Endothelial cell of umbilical vein (primary cell): Measurements from ENCODE around the gene PNCK. TPM values are rescaled to one million over a fixed set of nuclear protein-coding genes. Genes with fewer than 3 reads are reported as not detected.
A peak's percentile ranks its signal among the peaks of the same experiment; 100 is the strongest.

Experiments used
- BruUV-seq: library from RNA; stranded (reverse); fragments of 400-500 nt; replicated peaks from 2 replicates; lab custom pipeline; 2021; lab: Mats Ljungman, UMichigan
- CTCF ChIA-PET: fragments of 300-600, 350-600 bp; sonication (Branson Sonifier 250); formaldehyde crosslinking; loops from one replicate; lab custom pipeline; 2021; ENCODE audit warnings: antibody characterized with exemption, inconsistent platforms; lab: Charles Lee
- POLR2A ChIA-PET: fragments of 300-600, 350-600 bp; sonication (Branson Sonifier 250); formaldehyde crosslinking; loops from one replicate; lab custom pipeline; 2021; ENCODE audit warnings: antibody characterized with exemption, inconsistent platforms; lab: Charles Lee
- DNase-seq: peaks from one replicate; pipeline ENCODE4 v3.0.0-alpha.2; 2011; ENCODE audit warnings: low read depth, low spot score
- FAIRE-seq: peaks from 2 replicates; lab custom pipeline; 2011; peaks lifted over from hg19 to GRCh38; lab: Jason Lieb, UNC
- H2AFZ ChIP-seq: 2 replicates; pipeline ENCODE4 v1.6.0; 2012; ENCODE audit warnings: low read depth, low read length, control low read depth, inconsistent platforms
- H3K27ac ChIP-seq: 2 replicates; pipeline ENCODE4 v1.5.1; 2011; ENCODE audit warnings: low read depth, mild to moderate bottlenecking, control low read depth, low read length, moderate library complexity; ENCODE audit not compliant: insufficient read depth
- H3K27me3 ChIP-seq, 2 experiments: 2 replicates each; pipeline versions ENCODE4 v1.6.0 to v1.6.1; 2011; ENCODE audit warnings: low read length in 2 of 2, mixed read lengths in 1 of 2; ENCODE audit not compliant: control insufficient read depth in 2 of 2, insufficient read depth in 2 of 2
- H3K36me3 ChIP-seq, 2 experiments: 2 replicates in 1 of 2; 3 replicates in 1 of 2; pipeline ENCODE4 v1.5.1; 2011; ENCODE audit warnings: low read length in 2 of 2, mild to moderate bottlenecking in 1 of 2, moderate library complexity in 1 of 2; ENCODE audit not compliant: control insufficient read depth in 2 of 2, insufficient read depth in 2 of 2; ENCODE audit errors: extremely low read depth in 1 of 2
- H3K4me1 ChIP-seq: 3 replicates; pipeline ENCODE4 v1.5.1; 2011; ENCODE audit warnings: mild to moderate bottlenecking, low read length; ENCODE audit not compliant: control insufficient read depth, insufficient read depth; ENCODE audit errors: extremely low read depth
- H3K4me2 ChIP-seq: 2 replicates; pipeline ENCODE4 v1.6.1; 2011; ENCODE audit warnings: low read length, control low read depth, mixed read lengths; ENCODE audit not compliant: insufficient read depth
- H3K4me3 ChIP-seq, 3 experiments: fragments of 200-600 bp in 1 of 3; sonication (generic), shearing (Covaris generic) in 1 of 3; replicated peaks in 1 of 3; 2 replicates each; pipeline ENCODE4 v1.5.1; 2011 to 2016; ENCODE audit warnings: control low read depth in 3 of 3, low read length in 3 of 3, mild to moderate bottlenecking in 2 of 3, inconsistent platforms in 1 of 3, low read depth in 1 of 3, moderate library complexity in 1 of 3; ENCODE audit not compliant: insufficient read depth in 1 of 3
- H3K79me2 ChIP-seq: 2 replicates; pipeline ENCODE4 v1.6.0; 2012; ENCODE audit warnings: low read length, inconsistent platforms; ENCODE audit not compliant: control insufficient read depth, insufficient read depth
- H3K9ac ChIP-seq: replicated peaks from 2 replicates; pipeline ENCODE3; 2011; ENCODE audit warnings: low read length, control low read depth; ENCODE audit not compliant: insufficient read depth; ENCODE audit errors: extremely low read depth
- H3K9me1 ChIP-seq: replicated peaks from 3 replicates; pipeline ENCODE4 v1.6.0; 2011; ENCODE audit warnings: mild to moderate bottlenecking, low read length; ENCODE audit not compliant: control insufficient read depth, insufficient read depth; ENCODE audit errors: extremely low read depth
- H3K9me3 ChIP-seq: replicated peaks from 2 replicates; pipeline ENCODE4 v1.5.1; 2012; ENCODE audit warnings: low read length, inconsistent platforms; ENCODE audit not compliant: control insufficient read depth, insufficient read depth
- H4K20me1 ChIP-seq: replicated peaks from 2 replicates; pipeline ENCODE3; 2011; ENCODE audit warnings: mild to moderate bottlenecking, low read length; ENCODE audit not compliant: control insufficient read depth, insufficient read depth; ENCODE audit errors: extremely low read depth
- CTCF ChIP-seq, 2 donors: IDR thresholded peaks; 1 replicate in 1 of 2; 2 replicates in 1 of 2; pipeline ENCODE4 v1.5.1; 2011; ENCODE audit warnings: low read length in 2 of 2, mild to moderate bottlenecking in 2 of 2, moderate library complexity in 2 of 2, control low read depth in 1 of 2, inconsistent platforms in 1 of 2, low read depth in 1 of 2; ENCODE audit not compliant: insufficient read depth in 1 of 2; ENCODE audit errors: extremely low read depth in 1 of 2
- FOS ChIP-seq: IDR thresholded peaks from 2 replicates; pipeline ENCODE4 v1.6.1; 2011; ENCODE audit warnings: mild to moderate bottlenecking, low read length, moderate library complexity, borderline replicate concordance; ENCODE audit not compliant: insufficient read depth
- dilution Hi-C: fragments of 300-500 bp; cut with MboI; formaldehyde crosslinking; loops from one replicate; pipeline ENCODE4 v1.15.0; 2019; ENCODE audit warnings: low sequenced_read_pairs; ENCODE audit not compliant: extremely low pct_ligation_motif_present
- intact Hi-C: fragments of 100-400 bp; cut with micrococcal nuclease; formaldehyde crosslinking; loops from one replicate; pipeline ENCODE4 v1.10.0; 2022
- polyA plus RNA-seq, 4 experiments: library from polyadenylated mRNA; depleted of rRNA in 3 of 4; stranded (reverse) in 3 of 4; unstranded in 1 of 4; fragments of >200 nt; gene quantifications; 2 replicates each; pipeline versions ENCODE4 v1.2.1 to v1.2.3, GENCODE V29; 2011 to 2012; ENCODE audit warnings: missing spikeins in 1 of 4
- total RNA-seq: library from RNA; stranded (reverse); gene quantifications from 2 replicates; pipeline ENCODE4 v1.2.3, GENCODE V29; 2021

The PNCK gene
- total and polyA plus RNA-seq, 2 donors (not counting 3 experiments of a cell fraction or from before 2014, with no cell fraction given): 0.12 TPM; not detected in 1

DNA sequence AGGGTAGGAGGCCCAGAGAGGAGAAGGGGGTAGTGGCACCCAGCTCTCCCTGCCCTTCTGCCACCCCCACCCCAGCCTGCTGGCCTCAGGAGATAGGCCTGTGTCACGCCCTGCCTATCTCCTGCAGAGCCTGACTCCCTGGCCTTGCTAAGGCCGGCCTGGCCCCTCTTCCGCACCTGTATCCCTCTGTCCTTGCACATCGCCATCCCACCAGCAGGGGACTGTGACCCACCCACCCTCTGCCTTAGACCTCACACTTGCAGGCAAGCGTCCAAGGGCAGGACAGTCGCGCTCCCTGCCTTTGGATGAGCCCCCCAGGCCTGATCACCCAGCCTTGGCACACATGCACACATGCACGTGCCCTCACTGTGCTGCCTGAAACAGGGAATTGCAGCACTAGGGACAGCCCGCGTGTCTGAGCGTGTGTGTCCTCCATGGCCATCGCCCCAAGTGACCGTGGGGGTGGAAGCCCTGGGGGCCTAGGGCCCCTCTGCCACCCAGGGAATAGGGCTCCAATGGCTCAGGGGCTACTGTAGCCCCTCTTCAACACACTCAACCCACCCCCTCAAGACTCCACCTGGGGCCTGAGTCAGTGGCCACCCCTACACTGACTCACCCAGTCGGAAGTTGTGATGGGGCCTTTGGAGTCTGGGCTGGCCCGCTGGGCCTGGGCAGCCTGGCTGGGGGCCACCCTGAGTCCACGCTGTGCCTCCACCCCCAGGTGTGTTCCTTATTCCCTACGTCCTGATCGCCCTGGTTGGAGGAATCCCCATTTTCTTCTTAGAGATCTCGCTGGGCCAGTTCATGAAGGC, 16.2 kb upstream of the PNCK start:
- H3K9ac ChIP-seq: no peak overlapping the region
- CTCF ChIA-PET: interaction anchor here (0.6 kb wide), 1 partner anchor 80 kb away, joined by 3 read pairs; no protein-coding TSS in a partner anchor
- peak overlapping the region in 1 of 3 experiments; percentile 20 for H3K4me3 ChIP-seq
- no peak for FAIRE-seq
- no peaks in the 10 kb centered on the region for H3K27me3 ChIP-seq
- intact Hi-C loops: no loop called here
- peak overlapping the region; percentile 8 for H3K27ac ChIP-seq
- no peak overlapping the region for H2AFZ ChIP-seq
- no peaks in the 10 kb centered on the region for H3K9me1 ChIP-seq
- H3K36me3 ChIP-seq: no peaks in the 10 kb centered on the region
- TF ChIP-seq FOS (no peak), CTCF (IDR thresholded peaks at IDR 0.05; ENCODE audit: extremely low read depth in 1 of 2, insufficient read depth in 1 of 2, low read depth in 1 of 2, low read length in 2 of 2) (peak in 1 of 2 donors; percentile 10)
- dilution Hi-C loops: no loop called here
- no peaks in the 10 kb centered on the region for H4K20me1 ChIP-seq
- H3K4me2 ChIP-seq: no peak overlapping the region
- BruUV-seq: TSS peak; percentile 17
- H3K4me1 ChIP-seq: peaks cover 4% of the 10 kb centered on the region
- no peak for DNase-seq
- POLR2A ChIA-PET: interaction anchor here (0.6 kb wide), 1 partner anchor 20 kb away, joined by 3 read pairs; no protein-coding TSS in a partner anchor
- H3K9me3 ChIP-seq: no peaks in the 10 kb centered on the region
- H3K79me2 ChIP-seq: no peaks in the 10 kb centered on the region
